Gastrocnemius medialis (tissue), 4 donors: ENCODE results near the gene CIITA. TPM values are rescaled to one million over a fixed set of nuclear protein-coding genes. Genes with fewer than 3 reads are reported as not detected.

ENCODE experiments used
- ATAC-seq, 2 donors: fragments of 150-250 bp; one replicate each; pipeline ENCODE4 v1.9.1; 2016
- DNase-seq, 2 donors: peaks; one replicate each; pipeline ENCODE4 v3.0.0-alpha.2; 2019
- H3K27ac ChIP-seq, 4 donors: fragments of 200-600 bp; sonication (generic); 1 replicate in 1 of 4; 2 replicates in 3 of 4; pipeline ENCODE4 v1.5.1; 2016 to 2018; ENCODE audit warnings: mild to moderate bottlenecking in 2 of 4, moderate library complexity in 1 of 4
- H3K27me3 ChIP-seq, 3 donors: fragments of 200-600 bp; sonication (generic) in 2 of 3; 1 replicate in 1 of 3; 2 replicates in 2 of 3; pipeline versions ENCODE4 v1.5.1 to v1.6.0; 2016 to 2019; ENCODE audit warnings: mild to moderate bottlenecking in 1 of 3, moderate library complexity in 1 of 3
- H3K36me3 ChIP-seq, 2 donors: fragments of 200-600 bp; sonication (generic) in 1 of 2; one replicate each; pipeline ENCODE4 v1.5.1; 2017 to 2018
- H3K4me1 ChIP-seq, 2 donors: fragments of 200-600 bp; sonication (generic) in 1 of 2; one replicate each; pipeline ENCODE4 v1.5.1; 2016 to 2017; ENCODE audit warnings: mild to moderate bottlenecking in 2 of 2
- H3K4me3 ChIP-seq, 4 donors: fragments of 200-600 bp; sonication (generic) in 3 of 4; 1 replicate in 1 of 4; 2 replicates in 3 of 4; pipeline ENCODE4 v1.5.1; 2016 to 2019; ENCODE audit warnings: mild to moderate bottlenecking in 2 of 4
- H3K9me3 ChIP-seq, 3 donors: fragments of 200-600 bp; sonication (generic) in 2 of 3; 1 replicate in 1 of 3; 2 replicates in 2 of 3; pipeline ENCODE4 v1.5.1; 2016 to 2019
- POLR2A ChIP-seq, 2 donors: fragments of 450-650 bp; IDR thresholded peaks; one replicate each; pipeline ENCODE4 v1.6.1; 2017; ENCODE audit warnings: antibody characterized with exemption in 2 of 2, mild to moderate bottlenecking in 2 of 2, moderate library complexity in 2 of 2
- in situ Hi-C, 4 donors: fragments of 200-750 bp; cut with MboI; loops; one replicate each; pipeline versions ENCODE4 v1.15.0 to v1.8.0; 2017; ENCODE audit warnings: low sequenced_read_pairs in 4 of 4
- intact Hi-C: fragments of 100-400 bp; cut with DNase I; formaldehyde crosslinking; loops from one replicate; pipeline ENCODE4 v1.15.1; 2023; ENCODE audit warnings: low total_unique reads
- total RNA-seq, 4 donors: library from RNA; depleted of rRNA; stranded (reverse); fragments of >200 nt; gene quantifications; one replicate each; pipeline versions ENCODE4 v1.1.0 to v1.2.3, GENCODE V29; 2016
- TF ChIP-seq, protein P1 (sequence below), 5 experiments: fragments of 450-650 bp in 3 of 5; fragments of 200-600 bp in 2 of 5; sonication (generic) in 2 of 5; IDR thresholded peaks in 4 of 5; conservative IDR thresholded peaks in 1 of 5; 1 replicate in 4 of 5; 2 replicates in 1 of 5; pipeline ENCODE4 v1.5.1; 2016 to 2019; ENCODE audit warnings: antibody characterized with exemption in 5 of 5, mild to moderate bottlenecking in 3 of 5, moderate library complexity in 3 of 5

The CIITA gene
- total RNA-seq, 4 donors from 2014 or later, result 2.3 to 9.1 (median 5.1) TPM

DNA sequence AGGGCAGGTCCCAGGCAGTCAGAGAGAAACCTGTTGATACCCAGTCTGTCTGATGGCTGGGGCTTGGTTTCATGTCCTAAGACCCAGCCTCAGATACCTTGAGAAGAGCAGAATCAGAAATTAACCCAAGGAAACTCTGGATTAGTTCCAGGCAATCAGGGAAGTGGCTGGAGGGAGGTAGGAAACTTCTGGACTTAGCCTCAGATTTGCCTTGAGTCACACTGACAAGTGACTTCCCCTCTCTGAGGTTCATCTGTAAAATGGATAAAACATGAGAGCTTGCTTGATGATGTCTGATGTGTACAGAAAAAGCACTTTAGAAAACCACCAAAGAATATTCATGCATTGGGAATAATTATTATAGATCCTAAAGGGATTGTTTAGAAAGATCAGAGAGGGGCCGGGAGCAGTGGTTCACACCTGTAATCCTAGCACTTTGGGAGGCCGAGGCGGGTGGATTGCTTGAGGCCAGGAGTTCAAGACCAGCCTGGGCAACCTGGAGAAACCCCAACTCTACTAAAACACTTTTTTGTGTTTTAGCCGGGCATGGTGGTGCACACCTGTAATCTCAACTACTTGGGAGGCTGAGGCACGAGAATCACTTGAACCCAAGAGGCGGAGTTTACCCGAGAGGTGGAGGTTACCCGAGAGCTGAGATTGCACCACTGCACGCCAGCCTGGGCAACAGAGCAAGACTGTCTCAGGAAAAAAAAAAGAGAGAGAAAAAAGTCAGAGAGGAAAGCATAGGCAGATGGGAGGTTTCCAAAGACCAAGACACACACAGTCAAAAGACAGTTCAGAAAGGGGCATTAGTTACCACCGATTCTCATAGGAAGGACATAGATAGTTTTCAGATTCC, 3.8 kb downstream of the CIITA start:
- peak overlapping the region in 3 of 4 donors; percentile 40 to 63 (median 45) for H3K27ac ChIP-seq
- H3K9me3 ChIP-seq, result no peaks in the 10 kb centered on the region
- DNase-seq (no peak), ATAC-seq (no peak)
- no peak for TF ChIP-seq POLR2A (IDR thresholded peaks at IDR 0.05)
- TF ChIP-seq, protein P1, sequence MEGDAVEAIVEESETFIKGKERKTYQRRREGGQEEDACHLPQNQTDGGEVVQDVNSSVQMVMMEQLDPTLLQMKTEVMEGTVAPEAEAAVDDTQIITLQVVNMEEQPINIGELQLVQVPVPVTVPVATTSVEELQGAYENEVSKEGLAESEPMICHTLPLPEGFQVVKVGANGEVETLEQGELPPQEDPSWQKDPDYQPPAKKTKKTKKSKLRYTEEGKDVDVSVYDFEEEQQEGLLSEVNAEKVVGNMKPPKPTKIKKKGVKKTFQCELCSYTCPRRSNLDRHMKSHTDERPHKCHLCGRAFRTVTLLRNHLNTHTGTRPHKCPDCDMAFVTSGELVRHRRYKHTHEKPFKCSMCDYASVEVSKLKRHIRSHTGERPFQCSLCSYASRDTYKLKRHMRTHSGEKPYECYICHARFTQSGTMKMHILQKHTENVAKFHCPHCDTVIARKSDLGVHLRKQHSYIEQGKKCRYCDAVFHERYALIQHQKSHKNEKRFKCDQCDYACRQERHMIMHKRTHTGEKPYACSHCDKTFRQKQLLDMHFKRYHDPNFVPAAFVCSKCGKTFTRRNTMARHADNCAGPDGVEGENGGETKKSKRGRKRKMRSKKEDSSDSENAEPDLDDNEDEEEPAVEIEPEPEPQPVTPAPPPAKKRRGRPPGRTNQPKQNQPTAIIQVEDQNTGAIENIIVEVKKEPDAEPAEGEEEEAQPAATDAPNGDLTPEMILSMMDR (IDR thresholded peaks at IDR 0.05 in 4 of 5, conservative IDR thresholded peaks at IDR 0.05 in 1 of 5), result no peak
- in situ Hi-C loops, result no loop called here
- peaks cover 0 to 21% (median 17%) of the 10 kb centered on the region in 3 donors for H3K27me3 ChIP-seq
- intact Hi-C loops, result no loop called here
- H3K4me3 ChIP-seq, result peak overlapping the region; percentile 53 to 66 (median 60)
- H3K4me1 ChIP-seq, result peaks cover 20 to 23% of the 10 kb centered on the region in 2 donors
- H3K36me3 ChIP-seq, result no peaks in the 10 kb centered on the region

- DNase-seq, result no peak
- Histone ChIP-seq H3K4me1 (peaks cover 22 to 23% of the 10 kb centered on the region in 2 donors), H3K27ac (no peak overlapping the region), H3K27me3 (peaks cover 0 to 21% (median 15%) of the 10 kb centered on the region in 3 donors), H3K4me3 (no peak overlapping the region), H3K9me3 (no peaks in the 10 kb centered on the region), H3K36me3 (no peaks in the 10 kb centered on the region)
- in situ Hi-C loops (no loop called here), intact Hi-C loops (no loop called here)
- no peak for ATAC-seq
- no peak for TF ChIP-seq POLR2A (IDR thresholded peaks at IDR 0.05)
- TF ChIP-seq, protein P1 (IDR thresholded peaks at IDR 0.05 in 4 of 5, conservative IDR thresholded peaks at IDR 0.05 in 1 of 5), result no peak
Measured at GRCh38 chr16:10881479-10882030, 4.6 kb downstream of the CIITA start.

GRCh38 chr16:10883004-10883403, 6.0 kb downstream of the CIITA start:
- Histone ChIP-seq H3K27me3 (peaks cover 0 to 13% (median 5%) of the 10 kb centered on the region in 3 donors), H3K4me3 (no peak overlapping the region), H3K36me3 (no peaks in the 10 kb centered on the region), H3K4me1 (peaks cover 23 to 29% of the 10 kb centered on the region in 2 donors), H3K9me3 (no peaks in the 10 kb centered on the region), H3K27ac (peak overlapping the region in 1 of 4 donors; percentile 46)
- ATAC-seq (peak; percentile 49 to 72), DNase-seq (no peak)
- in situ Hi-C loops (no loop called here), intact Hi-C loops (no loop called here)
- TF ChIP-seq POLR2A (IDR thresholded peaks at IDR 0.05), result no peak
- TF ChIP-seq, protein P1 (IDR thresholded peaks at IDR 0.05 in 4 of 5, conservative IDR thresholded peaks at IDR 0.05 in 1 of 5), result no peak

DNA sequence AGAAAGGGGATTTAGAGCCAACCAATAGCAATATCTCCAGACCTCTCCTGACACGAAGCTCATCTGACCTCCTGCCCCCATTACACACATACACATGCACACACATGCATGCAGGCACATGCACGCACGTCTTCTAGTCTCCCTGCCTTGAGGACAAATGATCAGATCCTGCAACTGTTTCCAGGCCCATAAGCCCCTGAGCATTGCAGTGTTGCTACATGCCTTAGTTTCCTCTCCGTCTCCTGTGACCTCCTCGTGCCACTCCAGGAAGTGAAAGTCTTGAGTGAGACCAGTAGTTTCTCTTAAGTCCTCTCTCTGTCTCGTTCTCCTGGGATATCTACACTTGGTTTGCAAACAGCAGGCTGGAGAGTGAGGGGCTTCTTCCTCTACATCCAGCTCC, 8.2 kb downstream of the CIITA start:
- peaks cover 8 to 29% of the 10 kb centered on the region in 2 donors for H3K4me1 ChIP-seq
- H3K27me3 ChIP-seq, result no peaks in the 10 kb centered on the region
- ATAC-seq (no peak), DNase-seq (peak in 1 of 2 donors; percentile 17)
- no peak for TF ChIP-seq POLR2A (IDR thresholded peaks at IDR 0.05)
- TF ChIP-seq, protein P1 (IDR thresholded peaks at IDR 0.05 in 4 of 5, conservative IDR thresholded peaks at IDR 0.05 in 1 of 5), result no peak
- H3K4me3 ChIP-seq, result no peak overlapping the region
- H3K36me3 ChIP-seq, result no peaks in the 10 kb centered on the region
- no peaks in the 10 kb centered on the region for H3K9me3 ChIP-seq
- in situ Hi-C loops (no loop called here), intact Hi-C loops (no loop called here)
- no peak overlapping the region for H3K27ac ChIP-seq
